ENCODE measurements around the gene FGF13. TPM values are rescaled to one million over a fixed set of nuclear protein-coding genes. Genes with fewer than 3 reads are reported as not detected.
A peak's percentile ranks its signal among the peaks of the same experiment; 100 is the strongest.

The FGF13 gene
- total and polyA plus RNA-seq, 8 donors: 0.58 to 24.8 (median 9.7) TPM; not detected in 1

GRCh38 chrX:138710866-138711341 lies 613 bp downstream of the FGF13 start:
- intact Hi-C loops (cut with DNase I; ENCODE audit: low total_unique reads): no loop called here
- Histone ChIP-seq H3K4me3 (peak overlapping the region; percentile 47 to 65 (median 53)), H3K36me3 (no peaks in the 10 kb centered on the region), H3K9me3 (no peaks in the 10 kb centered on the region), H3K27me3 (peaks cover 0 to 19% (median 0%) of the 10 kb centered on the region in 3 donors), H3K27ac (peak overlapping the region in 1 of 5 donors; percentile 12), H3K4me1 (peaks cover 0 to 7% (median 0%) of the 10 kb centered on the region in 4 donors)
- WGBS, 5 donors: 1 to 25% (median 14%) methylated on average over 28 to 44 of the region's 51 CpGs
- TF ChIP-seq POLR2AphosphoS5 (IDR thresholded peaks at IDR 0.05) (no peak), POLR2A (IDR thresholded peaks at IDR 0.05) (no peak), EP300 (IDR thresholded peaks at IDR 0.05) (no peak), CTCF (IDR thresholded peaks at IDR 0.05) (no peak)
- peak in 1 of 2 donors; percentile 38 for DNase-seq

- intact Hi-C loops (cut with DNase I; ENCODE audit: low total_unique reads): no loop called here
- peak in 1 of 2 donors; percentile 19 for DNase-seq
- no peaks in the 10 kb centered on the region for H3K36me3 ChIP-seq
- H3K4me3 ChIP-seq: peak overlapping the region; percentile 47 to 65 (median 53)
- H3K4me1 ChIP-seq: peaks cover 0 to 7% (median 0%) of the 10 kb centered on the region in 4 donors
- no peak overlapping the region for H3K27ac ChIP-seq
- WGBS, 5 donors: 17 to 45% (median 30%) methylated on average over 13 to 25 of the region's 25 CpGs
- no peaks in the 10 kb centered on the region for H3K9me3 ChIP-seq
- H3K27me3 ChIP-seq: peaks cover 0 to 19% (median 0%) of the 10 kb centered on the region in 3 donors
- TF ChIP-seq CTCF (IDR thresholded peaks at IDR 0.05) (no peak), POLR2AphosphoS5 (IDR thresholded peaks at IDR 0.05) (no peak), POLR2A (IDR thresholded peaks at IDR 0.05) (no peak), EP300 (IDR thresholded peaks at IDR 0.05) (no peak)
Observed at GRCh38 chrX:138709886-138710791, 1.4 kb downstream of the FGF13 start.

GRCh38 chrX:138708268-138708667 lies 3.2 kb downstream of the FGF13 start:
- peaks cover 0 to 12% (median 0%) of the 10 kb centered on the region in 3 donors for H3K27me3 ChIP-seq
- intact Hi-C loops (cut with DNase I; ENCODE audit: low total_unique reads): no loop called here
- H3K4me3 ChIP-seq: no peak overlapping the region
- no peak overlapping the region for H3K27ac ChIP-seq
- H3K9me3 ChIP-seq: no peaks in the 10 kb centered on the region
- TF ChIP-seq CTCF (IDR thresholded peaks at IDR 0.05) (no peak), EP300 (IDR thresholded peaks at IDR 0.05) (no peak), POLR2A (IDR thresholded peaks at IDR 0.05) (no peak), POLR2AphosphoS5 (IDR thresholded peaks at IDR 0.05) (no peak)
- H3K36me3 ChIP-seq: no peaks in the 10 kb centered on the region
- peaks cover 0 to 7% (median 0%) of the 10 kb centered on the region in 4 donors for H3K4me1 ChIP-seq
- WGBS, 5 donors: 64 to 71% (median 65%) methylated on average over 2 of the region's 2 CpGs
- DNase-seq: no peak

- 85 to 96% (median 92%) methylated on average over 4 of the region's 4 CpGs for WGBS, 5 donors
- Histone ChIP-seq H3K36me3 (no peaks in the 10 kb centered on the region), H3K4me1 (no peaks in the 10 kb centered on the region), H3K27me3 (no peaks in the 10 kb centered on the region), H3K27ac (no peak overlapping the region), H3K9me3 (no peaks in the 10 kb centered on the region), H3K4me3 (no peak overlapping the region)
- TF ChIP-seq POLR2A (IDR thresholded peaks at IDR 0.05) (no peak), EP300 (IDR thresholded peaks at IDR 0.05) (no peak), POLR2AphosphoS5 (IDR thresholded peaks at IDR 0.05) (no peak), CTCF (IDR thresholded peaks at IDR 0.05) (no peak)
- intact Hi-C loops (cut with DNase I; ENCODE audit: low total_unique reads): no loop called here
- no peak for DNase-seq
Observed at GRCh38 chrX:138704596-138704995, 6.9 kb downstream of the FGF13 start.

All from stomach (tissue), 9 donors.